NCI-H1694 (cell line): ENCODE data around the gene PLCL2.

Experiments
- DNase-seq: peaks from one replicate; lab custom pipeline; 2025; lab: John Stamatoyannopoulos, UW

PLCL2 gene

GRCh38 chr3:17044855-17045254 is 160.1 kb downstream of the PLCL2 start:
- DNase-seq = no peak

GRCh38 chr3:17045705-17046104 is 160.9 kb downstream of the PLCL2 start:
- DNase-seq = no peak

GRCh38 chr3:17046623-17047022 is 161.9 kb downstream of the PLCL2 start:
- DNase-seq = no peak

GRCh38 chr3:17047162-17047561 is 162.4 kb downstream of the PLCL2 start:
- no peak for DNase-seq

- DNase-seq = no peak
Observed at GRCh38 chr3:17047894-17048293, 163.1 kb downstream of the PLCL2 start.

- DNase-seq = no peak
Observed at GRCh38 chr3:17050071-17050470, 165.3 kb downstream of the PLCL2 start.

GRCh38 chr3:17050506-17050905 is 165.8 kb downstream of the PLCL2 start:
- no peak for DNase-seq

- DNase-seq = no peak
Observed at GRCh38 chr3:17052363-17052762, 167.6 kb downstream of the PLCL2 start.

- no peak for DNase-seq
Observed at GRCh38 chr3:17054301-17054981, 169.7 kb downstream of the PLCL2 start.

GRCh38 chr3:17054982-17055343 is 170.2 kb downstream of the PLCL2 start:
- DNase-seq = no peak

GRCh38 chr3:17055374-17056276 is 170.9 kb downstream of the PLCL2 start:
- no peak for DNase-seq

GRCh38 chr3:17057321-17057720 is 172.6 kb downstream of the PLCL2 start:
- DNase-seq = no peak

GRCh38 chr3:17059989-17060550 is 175.3 kb downstream of the PLCL2 start:
- no peak for DNase-seq

GRCh38 chr3:17061005-17061404 is 176.2 kb downstream of the PLCL2 start:
- no peak for DNase-seq

GRCh38 chr3:17062736-17063135 is 178.0 kb downstream of the PLCL2 start:
- no peak for DNase-seq

GRCh38 chr3:17063596-17063995 is 178.8 kb downstream of the PLCL2 start:
- no peak for DNase-seq

- DNase-seq = no peak
Observed at GRCh38 chr3:17065315-17065714, 180.6 kb downstream of the PLCL2 start.

GRCh38 chr3:17065881-17066280 is 181.1 kb downstream of the PLCL2 start:
- no peak for DNase-seq

- no peak for DNase-seq
Observed at GRCh38 chr3:17069754-17070153, 185.0 kb downstream of the PLCL2 start.

- peak; percentile 33 for DNase-seq
Observed at GRCh38 chr3:17070161-17070959, 185.6 kb downstream of the PLCL2 start.

GRCh38 chr3:17074559-17074958 is 189.8 kb downstream of the PLCL2 start:
- DNase-seq = no peak

- DNase-seq = no peak
Observed at GRCh38 chr3:17075358-17075757, 190.6 kb downstream of the PLCL2 start.
